Measurements from ENCODE around the gene TP53I11. TPM values are rescaled to one million over a fixed set of nuclear protein-coding genes. Genes with fewer than 3 reads are reported as not detected.

TP53I11 gene
- total and polyA plus RNA-seq, 9 of the 15 experiments (the other 6 are each of a cell fraction or from before 2014, with no cell fraction given) = 0.14 to 2.5 (median 1.2) TPM; not detected in 2

GRCh38 chr11:44986315-44986714 is 35.6 kb upstream of the TP53I11 start:
- Histone ChIP-seq H3K4me1 (replicated peaks in 1 of 2; ENCODE audit: control insufficient read depth in 2 of 2, insufficient read depth in 2 of 2, low read length in 2 of 2) (no peaks in the 10 kb centered on the region), H3K36me3 (ENCODE audit: control insufficient read depth, insufficient read depth, low read length) (no peaks in the 10 kb centered on the region), H4K20me1 (replicated peaks; ENCODE audit: control insufficient read depth, insufficient read depth, low read length) (no peaks in the 10 kb centered on the region; the same call in none of the 2 replicates), H2AFZ (ENCODE audit: low read depth, low read length) (no peak overlapping the region), H3K27me3 (ENCODE audit: control insufficient read depth in 2 of 2, insufficient read depth in 2 of 2, low read length in 2 of 2) (peaks cover 8 to 48% of the 10 kb centered on the region in 2 experiments; a peak in 4 of 5 replicates), H3K9me1 (ENCODE audit: control insufficient read depth, insufficient read depth, low read length) (no peaks in the 10 kb centered on the region), H3K9me3 (replicated peaks; ENCODE audit: control insufficient read depth, insufficient read depth, low read depth, low read length) (no peaks in the 10 kb centered on the region), H3K9ac (ENCODE audit: insufficient read depth in 1 of 2, low read depth in 2 of 2, low read length in 2 of 2) (no peak overlapping the region), H3K4me3 (no peak overlapping the region), H3K27ac (ENCODE audit: extremely low read depth, low read depth, low read length) (no peak overlapping the region), H3K4me2 (ENCODE audit: insufficient read depth, low read length) (no peak overlapping the region), H3K79me2 (ENCODE audit: control insufficient read depth, insufficient read depth, low read length) (no peaks in the 10 kb centered on the region)
- in situ Hi-C loops (cut with MboI) (no loop called here), intact Hi-C loops (cut with micrococcal nuclease) (no loop called here)
- DNase-seq (ENCODE audit: extremely low read depth in 1 of 4, low spot score in 3 of 4) (no peak), FAIRE-seq (no peak), ATAC-seq (no peak)
- no TSS peak for BruUV-seq (replicated peaks)
- POLR2A ChIA-PET = interaction anchor here (0.7 kb wide), 2 partner anchors 11 to 12 kb away, joined by 3 read pairs; no protein-coding TSS in a partner anchor
- TF ChIP-seq ZNF398 (CRISPR knock-in tag; IDR thresholded peaks at IDR 0.05) (no peak), ERF (CRISPR knock-in tag; IDR thresholded peaks at IDR 0.05) (no peak), CREB3 (tag; conservative IDR thresholded peaks at IDR 0.05; ENCODE audit: low read depth) (no peak), ZNF12 (CRISPR knock-in tag; IDR thresholded peaks at IDR 0.05) (no peak), CC2D1A (IDR thresholded peaks at IDR 0.05) (no peak), ZNF445 (CRISPR knock-in tag; IDR thresholded peaks at IDR 0.05; ENCODE audit: low read depth) (no peak), SOX6 (IDR thresholded peaks at IDR 0.05) (no peak)
- WGBS (ENCODE audit: insufficient coverage, low coverage, missing lambda C conversion rate) = 3% methylated on average over 3 of the region's 3 CpGs
- CTCF ChIA-PET (ENCODE audit: low intra/inter-chr PET ratio) = no interaction called here

All from K562 (cell line).